CD4-positive, alpha-beta T cell treated with Interleukin-6 at 100 ng/mL for 8 hours (primary cell): ENCODE measurements around the gene GORAB.

Experiments
- DNase-seq: peaks from one replicate; pipeline ENCODE4 v3.0.0-alpha.2; 2020; ENCODE audit warnings: mixed read lengths, low spot score

GORAB gene

DNA sequence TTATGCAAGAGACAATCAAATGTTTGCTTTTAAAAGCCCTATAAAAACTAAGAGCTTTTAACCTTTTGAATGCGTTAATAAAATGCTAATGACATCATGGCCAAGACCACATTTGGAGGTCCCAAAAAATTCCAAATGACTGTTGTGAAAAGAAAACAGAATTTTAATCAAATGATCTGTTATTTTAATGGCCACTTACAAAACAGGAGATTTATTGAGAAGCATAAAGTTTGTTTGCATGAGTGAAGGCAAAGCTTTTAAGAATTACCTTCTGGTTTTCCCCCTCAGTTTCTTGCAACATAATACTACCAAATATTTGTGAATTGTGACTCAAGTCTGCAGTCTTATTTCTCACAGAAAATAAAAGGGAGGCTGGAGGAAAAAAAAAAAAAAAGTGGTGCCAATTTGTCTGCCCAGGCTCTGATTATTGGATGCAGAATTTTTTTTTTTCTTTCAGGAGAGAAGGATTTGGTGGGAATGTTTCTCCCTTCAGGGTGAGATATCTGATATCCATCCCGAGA lies 60.7 kb downstream of the GORAB start:
- DNase-seq, result no peak

GRCh38 chr1:170593173-170594011 lies 61.4 kb downstream of the GORAB start:
- DNase-seq, result no peak

DNA sequence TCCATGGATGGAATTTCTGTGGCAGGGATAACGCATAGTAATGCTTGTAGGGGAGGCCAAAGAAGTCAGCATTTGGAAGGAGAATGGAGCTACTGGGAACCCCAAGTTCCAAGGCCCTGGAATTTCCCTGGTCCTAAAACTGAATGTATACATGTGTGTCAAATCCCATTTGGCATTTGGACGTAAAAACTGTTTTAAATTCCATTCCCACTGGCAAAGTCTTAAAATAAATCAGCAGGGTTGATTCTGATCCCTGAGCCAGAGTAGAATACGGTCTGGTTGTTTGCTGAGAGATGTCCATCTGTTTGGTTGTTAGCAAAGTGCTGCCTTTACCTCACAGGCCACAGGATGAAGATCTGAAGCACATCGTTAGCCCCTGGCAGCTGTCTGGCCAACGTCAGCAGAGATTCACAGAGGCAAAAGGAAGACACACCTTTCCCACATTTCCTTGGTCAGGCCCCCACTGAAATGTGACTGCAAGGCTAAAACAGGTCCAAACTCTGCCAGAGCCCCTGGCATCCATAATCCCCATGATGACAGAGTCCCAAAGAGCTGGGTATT lies 62.2 kb downstream of the GORAB start:
- no peak for DNase-seq

DNA sequence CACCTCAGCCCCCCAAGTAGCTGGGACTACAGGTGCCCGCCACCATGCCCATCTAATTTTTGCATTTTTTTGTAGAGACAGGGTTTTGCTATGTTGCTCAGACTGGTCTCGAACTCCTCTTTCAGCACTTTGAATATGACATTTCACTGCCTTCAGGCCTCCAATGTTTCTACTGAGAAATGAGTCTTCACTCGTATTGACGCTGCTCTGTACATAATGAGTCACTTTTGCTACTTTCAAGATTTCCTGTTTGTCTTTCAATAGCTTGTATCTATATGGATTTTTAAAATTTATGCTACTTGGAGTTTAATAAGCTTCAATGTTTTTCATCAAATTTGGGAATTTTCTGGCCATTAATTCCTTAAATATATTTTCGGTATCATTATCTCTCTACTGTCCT lies 64.7 kb downstream of the GORAB start:
- DNase-seq, result no peak

GRCh38 chr1:170598618-170599017 lies 66.7 kb downstream of the GORAB start:
- no peak for DNase-seq

DNA sequence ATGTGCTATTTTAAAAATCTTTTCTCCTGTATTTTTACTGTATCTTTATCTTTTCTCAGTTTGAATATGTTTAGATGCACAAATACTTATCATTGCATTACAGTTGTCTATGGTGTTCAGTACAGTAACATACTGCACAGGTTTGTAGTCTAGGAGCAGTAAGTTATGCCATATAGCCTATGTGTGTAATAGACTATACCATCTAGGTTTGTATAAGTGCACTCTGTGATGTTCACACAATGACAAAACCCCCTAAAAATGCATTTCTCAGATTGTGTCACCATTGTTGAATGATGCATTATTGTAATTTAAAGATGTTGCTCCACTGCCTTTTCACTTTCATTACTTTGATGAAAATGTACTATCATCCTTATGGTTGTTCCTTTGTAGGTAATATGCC lies 67.1 kb downstream of the GORAB start:
- DNase-seq, result no peak

GRCh38 chr1:170601866-170602265 lies 69.9 kb downstream of the GORAB start:
- DNase-seq, result no peak
